ENCODE results near the gene FOXK2. TPM values are rescaled to one million over a fixed set of nuclear protein-coding genes. Genes with fewer than 3 reads are reported as not detected.

The FOXK2 gene
- total RNA-seq, 1 experiment from 2014 or later: 78.9 TPM

DNA sequence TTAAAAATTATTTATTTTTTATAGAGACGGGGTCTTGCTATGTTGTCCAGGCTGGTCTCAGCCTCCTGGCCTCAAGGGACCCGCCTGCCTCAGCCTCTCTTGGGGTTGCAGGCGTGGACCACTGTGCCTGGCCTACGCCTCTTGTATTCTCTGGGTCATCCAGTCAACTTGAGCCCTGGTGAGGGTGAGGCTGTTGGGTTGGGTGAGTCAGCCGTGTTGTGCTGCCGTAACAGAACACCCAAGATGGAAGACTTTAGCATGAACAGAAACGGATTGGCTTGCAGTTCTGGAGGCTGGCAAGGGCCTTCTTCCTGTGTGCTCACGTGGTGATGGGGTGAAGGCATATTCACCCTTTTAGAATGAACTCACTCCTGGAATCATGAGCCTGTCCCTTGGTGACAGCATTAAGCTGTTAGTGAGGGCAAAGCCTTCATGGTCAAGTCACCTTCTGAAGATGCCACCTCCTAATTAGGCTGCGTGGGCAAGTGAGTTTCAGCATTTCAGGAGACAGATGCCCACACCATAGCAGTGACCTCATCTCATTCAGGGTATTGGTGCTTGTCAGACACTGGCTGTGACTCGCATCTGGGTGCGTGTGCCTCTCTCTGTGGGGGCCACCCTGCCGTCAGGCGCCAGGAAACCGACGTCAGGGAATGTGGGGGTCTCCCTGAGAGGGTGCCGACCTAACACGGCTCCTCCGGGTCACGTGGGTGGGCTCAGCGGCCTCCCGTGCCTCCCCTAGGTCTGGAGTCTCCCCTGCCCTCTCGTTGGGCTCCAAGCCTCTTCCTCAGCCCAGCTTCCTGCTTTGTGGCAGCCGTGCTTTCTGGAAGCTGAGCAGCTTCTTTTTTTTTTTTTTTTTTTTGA lies 79.0 kb downstream of the FOXK2 start:
- Histone ChIP-seq H3K4me3 (no peak overlapping the region), H3K4me2 (no peak overlapping the region), H4K20me1 (ENCODE audit: insufficient read depth) (peaks cover 6% of the 10 kb centered on the region), H3K4me1 (replicated peaks; ENCODE audit: insufficient read depth) (peaks cover 5% of the 10 kb centered on the region), H3K27ac (no peak overlapping the region), H2AFZ (no peak overlapping the region), H3K36me3 (ENCODE audit: low read depth) (no peaks in the 10 kb centered on the region; the same call in 1 of the 2 replicates), H3K9me2 (ENCODE audit: insufficient read depth) (no peaks in the 10 kb centered on the region), H3F3A (ENCODE audit: insufficient read depth, low read depth) (peaks cover 2% of the 10 kb centered on the region; the same call in 1 of the 2 replicates), H3K79me2 (ENCODE audit: low read depth) (no peaks in the 10 kb centered on the region), H3K27me3 (ENCODE audit: insufficient read depth, low read depth) (no peaks in the 10 kb centered on the region), H3K9me3 (ENCODE audit: insufficient read depth, low read depth) (no peaks in the 10 kb centered on the region)
- BruUV-seq (replicated peaks): no TSS peak
- ChIA-PET POLR2A (ENCODE audit: unreplicated experiment) (no interaction called here), CTCF (no interaction called here)
- intact Hi-C loops (cut with micrococcal nuclease; ENCODE audit: unreplicated experiment): no loop called here
- no peak for DNase-seq
- TF ChIP-seq, protein P1, sequence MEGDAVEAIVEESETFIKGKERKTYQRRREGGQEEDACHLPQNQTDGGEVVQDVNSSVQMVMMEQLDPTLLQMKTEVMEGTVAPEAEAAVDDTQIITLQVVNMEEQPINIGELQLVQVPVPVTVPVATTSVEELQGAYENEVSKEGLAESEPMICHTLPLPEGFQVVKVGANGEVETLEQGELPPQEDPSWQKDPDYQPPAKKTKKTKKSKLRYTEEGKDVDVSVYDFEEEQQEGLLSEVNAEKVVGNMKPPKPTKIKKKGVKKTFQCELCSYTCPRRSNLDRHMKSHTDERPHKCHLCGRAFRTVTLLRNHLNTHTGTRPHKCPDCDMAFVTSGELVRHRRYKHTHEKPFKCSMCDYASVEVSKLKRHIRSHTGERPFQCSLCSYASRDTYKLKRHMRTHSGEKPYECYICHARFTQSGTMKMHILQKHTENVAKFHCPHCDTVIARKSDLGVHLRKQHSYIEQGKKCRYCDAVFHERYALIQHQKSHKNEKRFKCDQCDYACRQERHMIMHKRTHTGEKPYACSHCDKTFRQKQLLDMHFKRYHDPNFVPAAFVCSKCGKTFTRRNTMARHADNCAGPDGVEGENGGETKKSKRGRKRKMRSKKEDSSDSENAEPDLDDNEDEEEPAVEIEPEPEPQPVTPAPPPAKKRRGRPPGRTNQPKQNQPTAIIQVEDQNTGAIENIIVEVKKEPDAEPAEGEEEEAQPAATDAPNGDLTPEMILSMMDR (conservative IDR thresholded peaks at IDR 0.05): no peak
- no peak for TF ChIP-seq EZH2 (IDR thresholded peaks at IDR 0.05; ENCODE audit: low read depth)

DNA sequence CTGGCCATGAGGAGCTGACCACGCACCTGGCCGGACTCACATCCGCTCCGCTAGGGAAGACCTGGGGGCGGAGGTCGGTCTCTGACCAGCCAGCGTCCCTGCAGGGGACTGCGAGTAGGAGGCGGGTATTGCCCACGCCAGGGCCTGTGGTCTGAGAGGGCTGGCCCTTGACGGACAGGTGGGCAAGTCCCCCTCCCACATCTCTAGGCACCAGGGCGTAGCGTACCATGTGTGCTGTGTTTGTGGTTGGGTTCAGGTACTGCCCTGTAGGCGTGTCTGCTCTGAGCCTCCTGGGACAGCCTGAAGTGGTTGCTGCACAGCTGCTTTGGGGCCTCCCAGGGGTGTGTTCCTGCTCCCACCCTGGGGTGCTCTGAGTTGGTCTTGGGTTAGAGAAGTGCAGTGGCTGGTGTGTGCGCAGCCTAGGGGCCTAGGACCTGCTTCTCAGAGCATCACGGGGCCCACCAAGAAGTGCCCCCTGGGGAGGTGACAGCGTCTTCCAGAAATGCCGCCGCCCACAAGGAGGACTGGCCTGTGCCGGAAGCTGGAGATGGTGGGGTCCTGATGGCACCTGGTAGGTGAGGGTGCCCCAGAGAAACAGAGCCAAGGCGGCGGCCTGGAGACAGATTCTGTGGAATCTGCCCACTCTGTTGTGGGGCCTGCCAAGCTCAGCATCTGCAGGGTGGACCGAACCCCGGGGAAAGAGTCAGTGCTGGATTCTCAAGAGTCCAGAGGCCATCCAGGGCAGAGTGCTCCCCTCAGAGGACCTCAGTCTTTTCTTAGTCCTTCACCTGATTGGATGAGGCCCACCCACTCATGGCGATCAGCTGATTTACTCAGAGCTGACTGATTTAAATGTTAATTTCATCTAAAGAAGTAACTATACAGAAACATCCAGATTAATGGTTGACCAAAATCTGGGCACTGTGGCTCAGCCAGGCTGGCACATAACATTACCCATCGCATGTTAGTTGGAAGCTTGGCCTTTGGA lies 80.4 kb downstream of the FOXK2 start:
- Histone ChIP-seq H3K4me1 (replicated peaks; ENCODE audit: insufficient read depth) (no peaks in the 10 kb centered on the region), H3K79me2 (ENCODE audit: low read depth) (no peaks in the 10 kb centered on the region), H3F3A (ENCODE audit: insufficient read depth, low read depth) (no peaks in the 10 kb centered on the region), H3K4me2 (no peak overlapping the region), H3K27ac (no peak overlapping the region), H2AFZ (no peak overlapping the region), H3K9me3 (ENCODE audit: insufficient read depth, low read depth) (no peaks in the 10 kb centered on the region), H3K36me3 (ENCODE audit: low read depth) (no peaks in the 10 kb centered on the region; the same call in 1 of the 2 replicates), H3K9me2 (ENCODE audit: insufficient read depth) (no peaks in the 10 kb centered on the region), H3K27me3 (ENCODE audit: insufficient read depth, low read depth) (no peaks in the 10 kb centered on the region), H4K20me1 (ENCODE audit: insufficient read depth) (peaks cover 6% of the 10 kb centered on the region), H3K4me3 (no peak overlapping the region)
- ChIA-PET POLR2A (ENCODE audit: unreplicated experiment) (no interaction called here), CTCF (no interaction called here)
- no peak for DNase-seq
- TF ChIP-seq, protein P1 (conservative IDR thresholded peaks at IDR 0.05): no peak
- TF ChIP-seq EZH2 (IDR thresholded peaks at IDR 0.05; ENCODE audit: low read depth): no peak
- BruUV-seq (replicated peaks): no TSS peak
- intact Hi-C loops (cut with micrococcal nuclease; ENCODE audit: unreplicated experiment): no loop called here

DNA sequence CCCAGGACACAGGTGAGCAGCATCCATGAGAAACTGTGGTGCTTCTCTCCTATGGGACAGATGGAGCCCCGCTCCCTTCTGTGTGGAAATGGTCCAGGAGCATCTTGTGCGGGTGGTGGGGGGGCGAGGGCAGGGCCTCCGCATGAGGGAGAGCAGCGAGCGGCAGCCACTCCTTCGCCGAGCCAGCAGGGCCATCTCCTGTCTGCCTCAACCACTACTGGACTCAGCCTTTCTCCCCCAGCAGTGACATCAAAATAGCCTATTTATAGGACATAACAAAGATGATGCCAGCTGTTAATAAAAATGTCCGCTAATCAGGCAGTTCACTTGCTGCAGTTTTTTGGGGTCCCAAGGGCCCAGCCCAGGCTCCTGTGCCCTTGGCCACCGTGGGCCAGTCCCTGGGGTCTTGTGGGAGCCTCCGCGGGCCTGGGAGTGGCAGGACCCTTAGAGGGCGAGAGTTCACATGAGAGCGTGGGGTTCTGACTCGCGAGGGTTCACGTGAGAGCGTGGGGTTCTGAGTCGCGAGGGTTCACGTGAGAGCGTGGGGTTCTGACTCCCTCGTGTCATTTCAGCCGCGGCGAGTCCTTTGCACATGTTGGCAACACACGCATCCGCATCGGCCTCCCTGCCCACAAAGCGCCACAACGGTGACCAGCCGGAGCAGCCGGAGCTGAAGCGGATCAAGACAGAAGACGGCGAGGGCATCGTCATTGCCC lies 81.4 kb downstream of the FOXK2 start:
- intact Hi-C loops (cut with micrococcal nuclease; ENCODE audit: unreplicated experiment): no loop called here
- H3K4me1 ChIP-seq (replicated peaks; ENCODE audit: insufficient read depth): no peaks in the 10 kb centered on the region
- H4K20me1 ChIP-seq (ENCODE audit: insufficient read depth): peaks cover 6% of the 10 kb centered on the region
- CTCF ChIA-PET: no interaction called here
- H3K27me3 ChIP-seq (ENCODE audit: insufficient read depth, low read depth): no peaks in the 10 kb centered on the region
- DNase-seq: no peak
- no peak overlapping the region for H3K4me2 ChIP-seq
- H3K27ac ChIP-seq: no peak overlapping the region
- H2AFZ ChIP-seq: no peak overlapping the region
- H3F3A ChIP-seq (ENCODE audit: insufficient read depth, low read depth): no peaks in the 10 kb centered on the region; the same call in 1 of the 2 replicates
- no peaks in the 10 kb centered on the region for H3K79me2 ChIP-seq (ENCODE audit: low read depth)
- no peaks in the 10 kb centered on the region for H3K9me3 ChIP-seq (ENCODE audit: insufficient read depth, low read depth)
- no peaks in the 10 kb centered on the region for H3K9me2 ChIP-seq (ENCODE audit: insufficient read depth)
- no TSS peak for BruUV-seq (replicated peaks)
- no peak overlapping the region for H3K4me3 ChIP-seq
- H3K36me3 ChIP-seq (ENCODE audit: low read depth): no peaks in the 10 kb centered on the region
- no peak for TF ChIP-seq EZH2 (IDR thresholded peaks at IDR 0.05; ENCODE audit: low read depth)
- TF ChIP-seq, protein P1 (conservative IDR thresholded peaks at IDR 0.05): no peak
- POLR2A ChIA-PET (ENCODE audit: unreplicated experiment): no interaction called here

Data from PC-9 (cell line).